Fibroblast of mammary gland (primary cell): ENCODE measurements around the gene KRTAP4-9.
A peak's percentile ranks its signal among the peaks of the same experiment; 100 is the strongest.
"Not testable (repeated sequence)": the region's sequence is repeated elsewhere in the genome, so short reads cannot be mapped to it uniquely, and the experiment has no call there.

Experiments used
- DNase-seq: peaks from one replicate; pipeline ENCODE4 v3.0.0-alpha.2; 2010; ENCODE audit warnings: low read depth
- H3K4me3 ChIP-seq: 2 replicates; pipeline ENCODE4 v1.5.1; 2011; ENCODE audit warnings: low read depth, mild to moderate bottlenecking, low read length, moderate library complexity; ENCODE audit not compliant: control insufficient read depth
- CTCF ChIP-seq: conservative IDR thresholded peaks from 2 replicates; pipeline ENCODE4 v1.5.1; 2011; ENCODE audit warnings: low read depth, low read length, inconsistent platforms; ENCODE audit not compliant: control insufficient read depth, insufficient read depth

Gene KRTAP4-9

GRCh38 chr17:41098481-41098880, 6.7 kb upstream of the KRTAP4-9 start:
- no peak for TF ChIP-seq CTCF
- H3K4me3 ChIP-seq: no peak overlapping the region
- DNase-seq: peak; percentile 47

- H3K4me3 ChIP-seq: not testable (repeated sequence)
- DNase-seq: peak; percentile 55
Observed at GRCh38 chr17:41099682-41100480, 5.3 kb upstream of the KRTAP4-9 start.

GRCh38 chr17:41101586-41102259, 3.5 kb upstream of the KRTAP4-9 start, which contains the start of gene KRTAP4-16:
KRTAP4-16 (minus strand) TSS chr17:41102209; CDS start chr17:41102209, 0 bp downstream.
- TF ChIP-seq CTCF: no peak

GRCh38 chr17:41103896-41104295, 1.3 kb upstream of the KRTAP4-9 start:
- H3K4me3 ChIP-seq: no peak overlapping the region
- TF ChIP-seq CTCF: no peak
- no peak for DNase-seq

More at GRCh38 chr17:41101586-41102259, 3.5 kb upstream of the KRTAP4-9 start, which contains the start of gene KRTAP4-16:
- H3K4me3 ChIP-seq: no peak within 1 kb of the TSS
- no peak for DNase-seq

- peak; percentile 47 for DNase-seq
- H3K4me3 ChIP-seq: not testable (repeated sequence)
Observed at GRCh38 chr17:41104386-41105038, 677 bp upstream of the KRTAP4-9 start.

GRCh38 chr17:41107941-41108450, 2.8 kb downstream of the KRTAP4-9 start:
- H3K4me3 ChIP-seq: no peak overlapping the region
- TF ChIP-seq CTCF: no peak
- no peak for DNase-seq

- H3K4me3 ChIP-seq, DNase-seq: not testable (repeated sequence)
Observed at GRCh38 chr17:41108728-41109386, 3.7 kb downstream of the KRTAP4-9 start.
